Measurements from ENCODE around the gene ZWILCH. TPM values are rescaled to one million over a fixed set of nuclear protein-coding genes. Genes with fewer than 3 reads are reported as not detected.
"Not testable (repeated sequence)": the region's sequence is repeated elsewhere in the genome, so short reads cannot be mapped to it uniquely, and the experiment has no call there.

The ZWILCH gene
- polyA plus RNA-seq, 3 donors = 23.0 to 30.9 (median 28.2) TPM

DNA sequence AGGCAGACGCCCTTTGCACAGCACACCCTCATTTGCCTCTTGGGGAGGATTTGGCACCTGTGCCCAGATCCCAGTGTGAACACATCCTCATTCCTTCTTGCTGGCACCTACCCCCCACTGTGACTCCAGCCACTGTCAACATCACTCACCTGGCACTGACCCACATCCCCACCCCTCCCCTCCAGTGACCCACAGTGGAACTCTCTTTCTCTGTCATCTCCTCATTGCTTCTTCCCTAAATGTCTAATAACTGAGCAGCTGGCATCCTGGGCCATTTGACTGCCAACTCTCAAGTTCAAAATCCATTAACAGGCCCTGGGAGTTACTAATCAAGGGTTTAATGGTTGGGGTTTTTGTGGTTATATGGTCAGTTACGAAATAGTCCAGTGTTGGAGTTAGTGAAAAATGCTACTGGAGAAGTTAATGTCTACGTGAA, 22.0 kb upstream of the ZWILCH start:
- no peak for DNase-seq

DNA sequence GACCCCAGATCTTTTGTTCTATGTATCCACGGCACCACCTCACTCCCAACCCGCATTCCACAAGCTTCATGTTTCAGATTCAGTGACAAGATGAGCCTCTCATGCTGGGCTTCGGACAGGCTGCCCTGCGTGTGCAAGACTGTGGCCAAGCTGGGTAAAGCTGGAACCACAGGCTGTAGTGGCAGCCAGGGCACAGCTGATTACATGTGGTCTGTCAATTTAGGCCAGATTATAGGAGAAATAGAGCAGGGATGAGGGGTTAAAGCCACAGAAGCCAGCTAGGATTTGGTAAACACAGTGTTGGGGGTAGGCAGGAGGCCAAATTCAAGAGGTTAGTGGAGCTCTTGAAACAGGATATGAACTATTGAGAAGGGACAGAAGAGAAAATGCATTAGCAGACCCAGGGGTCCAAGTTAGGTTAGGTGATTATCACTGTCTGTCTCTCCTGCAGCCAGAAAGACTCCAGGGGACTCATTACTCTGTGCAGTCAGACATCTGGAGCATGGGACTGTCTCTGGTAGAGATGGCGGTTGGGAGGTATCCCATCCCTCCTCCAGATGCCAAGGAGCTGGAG, 20.5 kb upstream of the ZWILCH start:
- no peak for DNase-seq

DNA sequence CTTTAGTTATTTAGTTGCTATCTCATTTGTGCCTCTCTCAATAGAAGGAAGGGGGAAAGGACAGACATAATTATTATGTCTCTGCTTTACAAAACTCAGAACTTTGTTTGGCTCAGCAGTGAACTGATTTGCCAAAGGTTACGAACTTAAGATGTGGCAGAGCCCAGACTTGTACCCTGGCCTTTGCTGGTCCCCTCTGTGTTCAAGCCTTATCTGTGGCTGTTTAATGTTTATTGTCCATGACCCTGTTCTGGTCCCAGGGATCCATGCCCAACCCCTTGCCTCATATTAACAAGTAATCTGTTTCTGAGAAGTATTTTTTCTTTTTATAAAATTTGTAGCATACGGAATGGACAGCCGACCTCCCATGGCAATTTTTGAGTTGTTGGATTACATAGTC, 18.2 kb upstream of the ZWILCH start:
- DNase-seq = no peak

DNA sequence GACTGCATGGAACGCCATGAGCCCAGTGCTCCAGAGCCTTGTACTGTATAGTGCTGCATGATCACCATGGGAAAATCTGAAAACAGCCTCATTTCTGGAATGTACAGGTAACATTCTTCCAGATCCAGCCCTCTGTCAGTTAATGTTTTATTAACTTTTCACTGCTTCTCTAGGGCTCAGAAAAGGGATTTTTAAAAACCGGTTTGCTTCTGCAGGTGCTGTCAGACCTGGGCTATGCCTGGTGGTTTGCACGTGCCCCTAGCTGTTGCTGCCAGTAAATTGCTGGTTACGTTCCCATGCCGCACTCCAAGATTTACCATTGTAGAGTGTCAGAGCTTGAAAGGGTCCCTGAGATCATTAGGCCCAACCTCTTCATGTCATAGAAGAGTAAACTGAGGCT, 16.6 kb upstream of the ZWILCH start:
- no peak for DNase-seq

DNA sequence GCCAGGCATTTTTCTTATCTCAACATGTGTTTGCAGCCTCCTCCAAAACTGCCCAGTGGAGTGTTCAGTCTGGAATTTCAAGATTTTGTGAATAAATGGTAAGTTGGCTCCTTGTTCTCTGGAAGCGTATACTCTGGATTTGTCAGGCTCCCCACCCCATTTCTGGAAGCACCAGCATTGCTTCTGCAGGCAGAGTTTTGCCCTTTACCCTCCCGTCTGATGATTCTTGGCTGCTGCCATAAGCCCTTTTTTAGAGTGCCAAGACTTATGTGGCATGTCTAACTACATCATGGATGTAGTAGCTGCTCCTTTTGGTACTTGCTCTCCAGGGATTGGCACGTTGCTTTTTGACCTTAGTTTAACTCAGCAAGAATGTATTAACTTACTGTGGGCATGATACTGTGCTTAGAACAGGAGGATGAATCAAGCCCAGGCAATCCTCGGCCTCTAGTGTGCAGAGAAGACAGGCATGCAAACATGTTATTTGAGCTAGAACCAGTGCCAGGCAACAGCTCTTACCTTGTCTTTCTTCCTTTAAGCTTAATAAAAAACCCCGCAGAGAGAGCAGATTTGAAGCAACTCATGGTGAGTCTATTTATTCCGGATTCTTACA, 15.8 kb upstream of the ZWILCH start:
- DNase-seq = no peak

DNA sequence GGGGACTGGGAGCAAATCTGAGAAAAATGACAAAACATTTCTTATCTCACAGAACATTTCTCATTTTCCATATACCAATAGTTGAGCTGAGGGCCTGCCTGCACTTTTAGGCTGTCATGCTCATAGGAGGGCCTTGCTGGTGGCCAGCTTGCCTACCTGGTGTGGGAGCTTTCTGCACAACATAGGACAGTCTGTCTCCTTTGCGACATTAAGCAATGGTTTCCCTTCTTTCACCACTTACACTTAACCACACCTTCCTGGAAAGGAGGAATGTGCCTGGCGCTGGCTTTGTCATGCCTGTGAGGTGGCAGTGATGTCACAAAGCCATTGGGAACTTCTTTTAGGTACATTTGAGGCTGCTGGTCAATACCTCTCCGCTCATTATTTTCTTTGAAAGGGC, 13.3 kb upstream of the ZWILCH start:
- DNase-seq = no peak

DNA sequence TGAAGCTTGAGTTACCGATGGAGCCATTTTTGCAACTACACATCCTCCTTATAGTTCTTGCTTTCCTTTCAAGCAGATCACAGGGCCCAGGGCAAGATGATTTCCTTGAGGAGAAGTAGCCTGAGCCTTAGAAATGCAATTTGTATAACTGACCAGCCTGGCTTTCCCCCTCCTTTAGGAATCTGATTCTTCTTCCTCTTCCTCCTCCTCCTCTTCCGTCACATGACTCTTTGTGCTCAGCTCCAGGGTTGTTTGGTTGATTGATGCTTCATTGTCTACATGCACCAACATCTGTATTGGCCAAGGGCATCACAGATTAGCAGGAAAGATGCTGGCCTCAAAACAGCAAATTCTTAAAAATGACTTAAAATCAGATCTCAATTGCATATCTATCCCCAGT, 10.9 kb upstream of the ZWILCH start:
- DNase-seq = no peak

DNA sequence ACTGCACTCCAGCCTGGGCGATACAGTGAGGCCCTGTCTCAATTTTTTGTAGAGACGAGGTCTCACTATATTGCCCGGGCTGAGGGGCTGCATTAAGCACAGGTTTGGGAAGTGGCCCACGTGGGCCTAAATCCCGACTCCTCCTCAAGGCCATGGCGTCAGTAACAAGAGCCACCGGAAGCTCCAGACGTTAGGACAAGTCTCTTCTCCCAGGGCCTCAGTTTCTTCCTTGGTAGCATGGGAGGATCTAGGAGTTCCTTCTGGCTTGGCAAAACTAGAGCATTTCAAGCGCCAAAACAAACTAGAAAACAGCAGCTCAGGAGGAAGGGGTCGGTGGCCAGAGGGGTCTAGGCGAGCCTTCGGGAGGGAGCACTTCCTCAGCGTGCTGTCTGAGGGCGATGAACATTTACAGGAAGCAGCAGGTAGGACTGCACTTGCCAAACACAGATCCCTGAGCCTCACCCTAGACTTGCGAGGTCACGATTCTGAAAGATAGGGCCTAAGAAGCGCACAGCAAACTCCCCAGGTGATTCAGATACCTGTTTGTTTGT, 8.1 kb upstream of the ZWILCH start:
- no peak for DNase-seq

DNA sequence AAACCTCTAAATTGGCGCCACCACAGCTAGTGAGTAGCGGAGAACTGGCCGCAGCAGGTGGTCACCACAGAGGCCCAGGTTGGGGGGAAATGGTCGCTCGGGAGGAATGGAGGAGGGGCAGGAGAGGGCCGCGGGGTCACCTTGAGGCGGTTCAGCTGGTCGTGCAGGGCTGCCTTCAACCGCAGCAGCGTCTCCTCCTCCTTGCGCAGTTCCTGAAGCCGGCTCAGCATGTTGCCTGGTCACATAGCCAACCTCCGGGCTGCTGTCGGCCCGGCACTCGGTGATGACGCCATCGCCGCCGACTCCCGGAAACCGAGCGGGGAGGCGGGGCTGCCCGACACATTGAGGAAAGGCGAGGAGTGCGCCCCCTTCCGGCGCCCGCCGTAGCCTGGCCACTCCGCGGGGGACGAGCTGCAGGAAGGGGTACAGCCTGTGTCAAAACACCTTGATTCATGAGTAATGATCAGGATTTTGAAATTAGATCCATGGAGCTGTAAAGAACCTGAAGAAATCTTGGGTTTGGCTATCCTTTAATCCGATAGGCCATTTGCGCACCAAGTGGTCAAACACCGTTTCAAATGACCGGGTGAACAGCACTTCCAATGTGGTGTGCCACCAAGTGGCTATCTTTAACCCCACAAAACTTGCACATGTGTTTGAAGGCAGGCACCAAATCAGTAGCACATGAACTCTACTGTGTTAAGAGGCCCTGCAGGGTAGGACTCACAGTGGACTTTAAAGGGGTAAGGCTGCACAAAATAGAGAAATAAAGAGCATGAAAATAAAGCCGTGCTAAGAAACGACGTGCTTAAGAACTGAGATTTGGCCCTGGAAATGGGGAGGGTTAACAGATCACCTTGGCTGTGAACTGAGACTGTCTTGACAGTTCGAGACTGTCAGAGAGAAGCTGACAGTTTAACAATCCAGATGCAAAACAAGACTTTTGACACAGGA, 7.3 kb upstream of the ZWILCH start, which contains the start of gene SNAPC5:
TSS of gene SNAPC5 (minus strand) at position 261 of the 954 bp plus-strand sequence. CDS start at position 230, 31 bp downstream.
- peak; percentile 94 for DNase-seq

DNA sequence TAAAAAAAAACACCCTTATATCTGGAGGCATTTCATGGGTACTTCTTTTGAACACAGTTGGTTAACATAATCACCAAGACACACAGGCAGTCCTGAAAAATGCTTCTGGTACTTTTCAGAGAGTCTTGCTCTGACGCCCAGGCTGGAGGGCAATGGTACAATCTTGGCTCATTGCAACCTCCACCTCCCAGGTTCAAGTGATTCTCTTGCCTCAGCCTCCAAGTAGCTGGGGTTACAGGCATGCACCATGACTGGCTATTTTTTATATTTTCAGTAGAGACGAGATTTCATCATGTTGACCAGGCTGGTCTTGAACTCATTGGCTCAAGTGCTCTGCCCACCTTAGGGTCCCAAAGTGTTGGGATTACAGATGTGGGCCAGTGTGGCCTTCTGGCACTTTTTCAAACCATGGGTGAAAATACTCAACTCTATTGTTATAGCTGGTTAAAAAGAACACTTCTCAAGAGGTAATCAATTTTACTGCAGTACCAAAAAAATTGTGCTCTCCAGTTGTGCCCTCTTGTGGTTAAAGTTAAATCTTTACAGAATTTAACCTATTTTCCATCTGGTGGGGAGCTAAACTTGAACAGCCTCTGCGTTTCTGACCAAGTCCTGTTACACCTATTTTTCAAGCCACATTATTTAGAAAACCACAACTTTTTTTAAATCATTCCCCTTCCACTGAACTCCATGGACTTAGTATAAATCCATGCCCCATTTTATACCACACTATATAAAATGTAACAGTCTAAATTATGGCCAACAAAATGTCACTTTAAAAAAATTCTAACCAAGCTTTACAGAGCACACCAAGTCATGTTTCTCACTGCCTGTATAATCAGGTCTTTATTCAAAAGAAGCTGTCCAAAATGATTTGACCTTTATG, 6.4 kb upstream of the ZWILCH start:
- no peak for DNase-seq

DNA sequence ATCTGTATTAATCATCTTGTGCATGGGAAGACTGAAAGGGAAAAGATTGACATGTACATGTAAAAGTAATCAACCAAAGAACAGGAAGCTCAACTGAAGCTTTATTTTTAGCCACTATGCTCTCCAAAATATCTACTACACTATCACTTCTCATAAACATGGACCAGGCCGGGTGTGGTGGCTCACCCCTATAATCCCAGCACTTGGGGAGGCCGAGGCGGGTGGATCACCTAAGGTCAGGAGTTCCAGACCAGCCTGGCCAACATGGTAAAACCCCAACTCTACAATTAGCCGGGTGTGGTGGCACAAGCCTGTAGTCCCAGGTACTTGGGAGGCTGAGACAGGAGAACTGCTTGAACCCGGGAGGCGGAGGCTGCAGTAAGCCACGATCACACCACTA, 4.8 kb upstream of the ZWILCH start:
- not testable (repeated sequence) for DNase-seq

DNA sequence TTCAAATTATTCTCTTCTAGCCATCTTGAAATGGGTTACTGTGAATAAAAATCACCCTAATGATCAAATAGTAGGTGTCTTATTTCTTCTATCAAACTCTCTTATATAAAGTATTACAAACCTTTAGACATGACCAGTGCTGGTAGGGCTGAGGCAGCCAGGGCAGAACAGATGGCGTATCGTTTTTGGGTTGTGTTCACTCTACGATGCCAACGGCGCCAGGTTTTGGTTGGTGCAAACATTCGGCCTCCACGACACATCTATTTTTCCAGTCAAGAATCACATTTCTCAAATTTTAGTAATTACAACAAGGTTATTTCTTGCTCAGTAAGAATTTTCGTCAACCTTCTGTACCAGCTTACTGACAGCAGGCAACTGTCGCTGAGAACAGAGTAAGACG, 2.6 kb upstream of the ZWILCH start:
- DNase-seq = no peak

DNA sequence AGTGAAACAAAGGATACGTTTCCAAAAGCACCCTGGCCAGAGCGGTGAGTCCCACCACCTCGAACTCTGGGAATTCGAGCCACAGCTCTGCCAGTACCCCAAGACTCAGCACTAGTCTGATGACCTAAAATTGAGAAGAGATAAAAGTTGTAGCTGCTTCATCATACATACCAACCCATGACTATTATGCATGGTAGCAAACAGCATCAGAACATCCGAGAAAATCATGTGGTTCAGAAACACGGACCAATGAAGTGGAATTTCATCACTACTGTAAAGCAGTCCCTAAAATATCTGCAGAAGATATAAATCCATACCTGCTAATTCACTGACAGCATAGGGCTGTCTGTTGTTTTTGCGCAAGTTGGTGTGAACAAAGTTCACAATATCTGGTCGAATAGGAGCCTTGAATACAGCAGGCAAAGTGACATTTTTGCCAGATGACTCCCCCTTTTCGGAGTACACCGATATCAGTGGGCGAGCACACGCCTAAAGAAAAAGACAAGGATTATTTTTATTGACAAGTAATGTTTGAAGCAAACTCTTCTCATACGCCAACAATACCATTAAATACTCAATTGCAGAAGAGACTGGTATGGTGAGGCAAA, 2.0 kb upstream of the ZWILCH start:
- DNase-seq = not testable (repeated sequence)

DNA sequence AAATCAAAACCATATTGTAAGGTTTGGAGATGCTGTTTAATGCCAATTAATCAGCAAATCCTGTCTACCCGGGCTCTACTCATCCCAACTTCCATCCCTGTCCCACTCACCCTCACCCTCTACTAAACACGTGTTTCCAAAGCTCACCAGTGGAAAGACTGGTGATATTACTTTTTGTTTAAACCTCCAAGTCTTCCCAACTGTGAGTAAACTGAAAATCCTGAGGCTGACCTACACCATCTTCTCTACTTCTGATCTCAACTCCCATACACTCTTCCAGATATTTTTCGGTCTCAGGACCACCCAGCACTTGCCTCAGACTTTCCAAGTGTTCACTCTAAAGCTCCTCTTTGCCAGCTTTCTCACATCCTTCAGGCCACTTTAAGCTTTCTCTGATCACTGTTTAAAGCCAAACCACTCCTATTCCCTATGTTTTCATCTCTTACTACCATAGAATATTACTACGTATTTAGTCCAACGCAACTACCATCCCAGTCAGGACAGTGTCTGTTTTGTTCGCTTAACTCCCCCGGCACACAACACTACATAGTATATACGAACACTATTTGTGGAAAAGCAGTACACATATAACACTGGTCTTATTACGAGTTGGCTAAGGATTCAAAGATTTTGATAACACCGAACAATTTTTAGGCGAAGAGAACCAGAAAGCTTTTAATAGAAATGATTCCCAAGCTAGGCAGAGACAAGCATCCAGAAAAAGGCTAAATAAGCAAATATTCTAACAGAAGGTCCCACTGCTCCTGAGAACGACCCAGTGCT, 1.2 kb upstream of the ZWILCH start:
- no peak for DNase-seq

DNA sequence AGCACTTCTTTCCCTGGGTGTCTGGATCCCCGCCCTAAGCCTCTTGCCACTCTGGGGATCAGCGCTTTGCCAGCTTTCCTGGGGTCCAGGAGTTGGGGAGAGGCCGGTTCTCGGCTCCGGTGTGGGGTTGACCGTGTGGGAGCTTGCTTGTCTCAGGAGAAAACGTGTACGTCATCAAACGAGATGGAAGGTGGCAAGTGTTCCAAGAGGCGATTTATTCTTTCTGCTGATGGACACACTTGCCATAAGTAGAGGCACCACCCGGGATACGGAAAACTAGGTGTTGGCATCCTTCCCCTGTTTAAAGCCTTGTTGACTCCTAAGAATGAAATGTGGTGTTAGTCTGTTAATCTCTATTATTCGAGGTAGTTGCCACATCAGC, 295 bp downstream of the ZWILCH start:
- DNase-seq = no peak

DNA sequence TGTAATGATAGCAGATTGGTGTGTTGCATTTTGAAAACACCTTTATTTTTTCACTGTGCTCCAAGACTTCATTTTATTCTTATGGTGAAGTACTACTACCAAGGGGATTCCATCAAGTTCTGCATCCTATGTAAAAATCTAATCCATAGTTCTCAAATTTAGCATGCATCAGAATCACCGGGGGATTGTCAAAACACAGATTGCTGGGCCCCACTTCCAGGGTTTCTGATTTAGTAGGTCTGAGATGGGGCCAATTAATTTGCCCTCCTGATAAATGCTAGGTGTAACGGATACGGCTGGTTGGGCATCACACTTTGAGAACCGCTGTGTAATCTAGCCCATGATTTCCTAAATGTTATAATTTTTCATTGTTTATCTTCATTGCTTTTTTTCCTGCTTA, 692 bp downstream of the ZWILCH start:
- DNase-seq = no peak

DNA sequence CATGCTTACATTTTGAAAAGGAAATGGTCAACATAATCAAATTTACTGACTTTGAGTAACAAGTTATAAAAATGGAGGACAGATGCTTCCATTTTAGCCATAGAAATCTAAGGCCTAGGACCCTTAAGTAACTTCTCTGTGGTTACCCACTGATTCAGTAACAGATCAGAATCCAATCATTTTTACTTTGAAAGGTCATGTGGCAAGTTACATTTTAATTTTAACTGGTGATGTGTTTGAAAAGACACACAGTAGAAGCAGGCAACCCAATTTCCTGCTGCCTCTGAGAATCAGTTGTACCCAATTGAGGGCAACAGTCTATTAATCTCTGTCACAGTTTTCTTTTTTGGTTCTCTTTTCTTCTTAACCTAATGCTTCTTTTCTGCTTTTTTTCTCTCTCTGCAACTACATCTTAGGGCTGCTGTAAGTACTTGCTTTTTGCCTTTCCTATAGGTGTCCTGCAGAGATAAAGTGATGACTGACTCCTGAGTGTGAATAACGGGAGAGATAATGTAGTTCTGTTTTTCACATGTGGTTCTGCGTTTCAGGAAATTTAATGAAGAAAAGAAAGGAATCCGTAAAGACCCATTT, 3.3 kb downstream of the ZWILCH start:
- DNase-seq = no peak

DNA sequence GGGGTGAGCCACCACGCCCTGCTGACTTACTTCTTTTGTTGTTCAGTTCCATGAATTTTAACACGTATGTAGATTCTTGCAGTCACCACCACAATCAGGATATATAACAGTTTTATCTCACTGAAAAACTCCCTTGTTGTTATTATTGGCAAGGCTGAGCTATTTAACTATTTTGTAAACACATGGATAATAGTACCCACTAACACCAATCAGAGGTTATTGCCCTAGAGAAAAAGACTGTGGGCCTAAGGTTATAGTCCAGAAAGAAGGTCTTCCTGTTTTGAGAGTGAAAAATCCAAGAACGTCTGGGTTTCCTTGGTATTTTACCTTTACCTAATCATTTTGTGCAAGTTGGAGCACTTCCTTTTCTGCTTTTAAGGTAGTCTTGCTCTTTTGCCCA, 9.5 kb downstream of the ZWILCH start:
- no peak for DNase-seq

DNA sequence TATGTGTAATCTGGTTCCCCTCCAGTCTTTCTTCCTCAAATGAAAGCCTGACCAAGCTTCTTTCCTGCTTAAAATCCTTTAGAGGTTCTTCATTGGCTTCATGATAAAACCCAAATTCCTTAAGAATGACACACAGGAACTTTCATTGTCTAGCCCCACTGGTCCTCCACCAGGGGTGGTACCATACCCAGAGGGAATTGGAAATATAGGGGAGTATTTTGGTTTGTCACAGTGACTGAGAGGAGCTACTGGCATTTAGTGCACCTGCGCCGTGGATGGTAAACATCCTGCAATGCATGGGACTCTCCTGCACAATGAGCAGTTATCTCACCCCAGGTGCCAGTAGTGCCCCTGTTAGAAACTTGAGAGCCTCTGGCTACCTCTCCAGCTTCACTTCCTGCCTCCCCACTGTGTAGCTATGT, 10.8 kb downstream of the ZWILCH start:
- DNase-seq = no peak

DNA sequence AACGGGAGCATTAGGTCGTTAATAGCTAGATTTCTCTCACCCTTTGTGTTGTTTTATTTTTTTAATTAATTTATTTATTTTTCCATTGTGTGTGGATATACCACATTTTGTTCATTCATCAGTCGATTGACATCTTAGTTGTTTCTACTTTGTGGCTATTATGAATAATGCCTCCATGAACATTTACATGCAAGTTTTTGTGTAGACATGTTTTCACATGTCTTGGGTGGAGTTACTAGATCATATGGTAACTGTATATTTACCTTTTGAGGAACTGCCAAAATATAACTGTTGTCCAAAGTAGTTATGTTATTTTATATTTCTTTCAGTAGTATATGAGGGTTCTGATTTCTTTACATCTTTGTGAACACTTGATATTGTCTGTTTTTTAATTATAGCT, 18.8 kb downstream of the ZWILCH start:
- DNase-seq = no peak

Data from renal pelvis (tissue), 4 donors.